Measurements from ENCODE around the gene PTGFRN. TPM values are rescaled to one million over a fixed set of nuclear protein-coding genes. Genes with fewer than 3 reads are reported as not detected.

Gene PTGFRN
- total RNA-seq, 1 donor = 40.2 TPM

- Histone ChIP-seq H4K20me1 (ENCODE audit: insufficient read depth, low read length) (no peaks in the 10 kb centered on the region), H2AFZ (ENCODE audit: low read length) (no peak overlapping the region), H3K36me3 (ENCODE audit: insufficient read depth, low read length) (no peaks in the 10 kb centered on the region), H3K9me3 (ENCODE audit: low read depth, low read length) (no peaks in the 10 kb centered on the region), H3K4me1 (ENCODE audit: insufficient read depth, low read length) (peaks cover 11% of the 10 kb centered on the region), H3K27ac (ENCODE audit: low read depth, low read length) (no peak overlapping the region), H3K27me3 (ENCODE audit: insufficient read depth, low read length) (no peaks in the 10 kb centered on the region), H3K79me2 (ENCODE audit: insufficient read depth, low read length) (no peaks in the 10 kb centered on the region), H3K4me2 (ENCODE audit: insufficient read depth, low read length) (no peak overlapping the region), H3K4me3 (ENCODE audit: insufficient read depth, low read length) (no peak overlapping the region)
- TF ChIP-seq CTCF (IDR thresholded peaks at IDR 0.05; ENCODE audit: extremely low read depth, low read depth, low read length) = peak; percentile 57
- peak; percentile 65 for DNase-seq (ENCODE audit: insufficient read length, low spot score, missing footprints)
These were observed 27.7 kb upstream of the PTGFRN start for GRCh38 chr1:116881879-116882520.

- H4K20me1 ChIP-seq (ENCODE audit: insufficient read depth, low read length) = no peaks in the 10 kb centered on the region
- DNase-seq (ENCODE audit: insufficient read length, low spot score, missing footprints) = no peak
- no peak overlapping the region for H3K4me2 ChIP-seq (ENCODE audit: insufficient read depth, low read length)
- no peaks in the 10 kb centered on the region for H3K36me3 ChIP-seq (ENCODE audit: insufficient read depth, low read length)
- no peak overlapping the region for H3K27ac ChIP-seq (ENCODE audit: low read depth, low read length)
- no peaks in the 10 kb centered on the region for H3K79me2 ChIP-seq (ENCODE audit: insufficient read depth, low read length)
- no peak for TF ChIP-seq CTCF (IDR thresholded peaks at IDR 0.05; ENCODE audit: extremely low read depth, low read depth, low read length)
- H3K4me3 ChIP-seq (ENCODE audit: insufficient read depth, low read length) = no peak overlapping the region
- H2AFZ ChIP-seq (ENCODE audit: low read length) = no peak overlapping the region
- peaks cover 11% of the 10 kb centered on the region for H3K4me1 ChIP-seq (ENCODE audit: insufficient read depth, low read length)
- H3K27me3 ChIP-seq (ENCODE audit: insufficient read depth, low read length) = no peaks in the 10 kb centered on the region
- no peaks in the 10 kb centered on the region for H3K9me3 ChIP-seq (ENCODE audit: low read depth, low read length)
These were observed 26.9 kb upstream of the PTGFRN start for GRCh38 chr1:116882866-116883265.

GRCh38 chr1:116886291-116886878 lies 23.3 kb upstream of the PTGFRN start:
- Histone ChIP-seq H3K9me3 (ENCODE audit: low read depth, low read length) (no peaks in the 10 kb centered on the region), H3K4me3 (ENCODE audit: insufficient read depth, low read length) (no peak overlapping the region), H3K4me2 (ENCODE audit: insufficient read depth, low read length) (no peak overlapping the region), H3K27me3 (ENCODE audit: insufficient read depth, low read length) (no peaks in the 10 kb centered on the region), H3K36me3 (ENCODE audit: insufficient read depth, low read length) (no peaks in the 10 kb centered on the region), H3K79me2 (ENCODE audit: insufficient read depth, low read length) (no peaks in the 10 kb centered on the region), H3K27ac (ENCODE audit: low read depth, low read length) (no peak overlapping the region), H4K20me1 (ENCODE audit: insufficient read depth, low read length) (no peaks in the 10 kb centered on the region), H3K4me1 (ENCODE audit: insufficient read depth, low read length) (no peaks in the 10 kb centered on the region), H2AFZ (ENCODE audit: low read length) (no peak overlapping the region)
- DNase-seq (ENCODE audit: insufficient read length, low spot score, missing footprints) = no peak
- no peak for TF ChIP-seq CTCF (IDR thresholded peaks at IDR 0.05; ENCODE audit: extremely low read depth, low read depth, low read length)

GRCh38 chr1:116887212-116887611 lies 22.5 kb upstream of the PTGFRN start:
- no peaks in the 10 kb centered on the region for H3K36me3 ChIP-seq (ENCODE audit: insufficient read depth, low read length)

More at GRCh38 chr1:116887212-116887611, 22.5 kb upstream of the PTGFRN start:
- H3K27ac ChIP-seq (ENCODE audit: low read depth, low read length) = no peak overlapping the region
- no peak for DNase-seq (ENCODE audit: insufficient read length, low spot score, missing footprints)
- no peak overlapping the region for H2AFZ ChIP-seq (ENCODE audit: low read length)
- no peaks in the 10 kb centered on the region for H4K20me1 ChIP-seq (ENCODE audit: insufficient read depth, low read length)
- H3K27me3 ChIP-seq (ENCODE audit: insufficient read depth, low read length) = no peaks in the 10 kb centered on the region
- H3K4me2 ChIP-seq (ENCODE audit: insufficient read depth, low read length) = no peak overlapping the region
- H3K79me2 ChIP-seq (ENCODE audit: insufficient read depth, low read length) = no peaks in the 10 kb centered on the region
- no peak for TF ChIP-seq CTCF (IDR thresholded peaks at IDR 0.05; ENCODE audit: extremely low read depth, low read depth, low read length)
- H3K4me3 ChIP-seq (ENCODE audit: insufficient read depth, low read length) = no peak overlapping the region
- no peaks in the 10 kb centered on the region for H3K9me3 ChIP-seq (ENCODE audit: low read depth, low read length)
- no peaks in the 10 kb centered on the region for H3K4me1 ChIP-seq (ENCODE audit: insufficient read depth, low read length)

Measured in osteoblast (primary cell).